ENCODE data around the gene IRF4.

Gene IRF4

GRCh38 chr6:353642-354614, 37.6 kb upstream of the IRF4 start:
- no peak for DNase-seq (ENCODE audit: low spot score)

- DNase-seq (ENCODE audit: low spot score) = no peak
Observed at GRCh38 chr6:354631-355280, 36.8 kb upstream of the IRF4 start.

GRCh38 chr6:355373-356208, 36.0 kb upstream of the IRF4 start:
- DNase-seq (ENCODE audit: low spot score) = no peak

DNA sequence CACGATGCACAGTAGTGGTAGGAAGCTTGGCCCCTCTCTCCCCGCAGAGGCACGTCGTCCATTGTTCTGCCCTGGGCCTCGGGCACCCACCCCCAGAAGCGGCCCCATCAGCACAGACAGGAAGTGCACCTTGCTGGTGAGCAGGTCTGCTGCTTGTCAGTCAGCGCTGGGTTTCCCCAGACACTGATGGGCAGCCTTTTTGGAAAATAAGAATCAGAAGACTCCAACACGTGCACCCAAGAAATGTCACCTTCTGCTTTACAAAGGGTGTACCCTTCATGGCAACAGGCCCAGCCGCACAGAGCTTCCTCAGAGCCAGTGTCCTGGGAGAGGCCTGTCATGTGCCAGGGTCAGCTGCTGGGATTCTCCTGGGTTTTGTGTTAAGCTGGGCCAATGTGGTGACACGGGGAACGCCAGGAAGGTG, 34.7 kb upstream of the IRF4 start:
- no peak for DNase-seq (ENCODE audit: low spot score)

DNA sequence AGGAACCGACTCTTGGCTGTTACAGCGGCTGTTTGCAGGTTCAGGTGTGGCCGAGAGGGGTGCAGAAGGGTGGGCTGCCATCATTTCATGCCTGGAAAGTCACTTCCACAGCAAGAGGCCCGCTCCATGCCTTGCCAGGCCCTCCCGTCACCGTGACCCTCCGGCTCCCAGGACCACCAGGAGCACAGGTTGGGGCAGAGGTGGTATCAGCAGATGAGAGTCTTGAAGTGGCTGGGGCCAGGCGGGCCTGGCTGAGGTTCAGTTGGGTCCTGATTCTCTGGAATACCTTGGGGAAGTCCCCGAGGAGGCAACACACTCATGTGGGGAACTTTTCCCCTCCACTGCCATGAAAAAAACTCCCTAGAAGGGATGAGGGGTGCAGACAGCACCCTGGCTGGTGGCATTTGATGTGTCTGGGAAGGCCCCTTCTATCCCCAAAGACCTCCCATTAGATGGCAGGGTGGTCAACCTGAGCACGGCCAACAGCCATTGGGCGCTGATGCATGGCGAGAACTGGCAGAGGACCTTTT, 34.2 kb upstream of the IRF4 start:
- no peak for DNase-seq (ENCODE audit: low spot score)

- DNase-seq (ENCODE audit: low spot score) = no peak
Observed at GRCh38 chr6:357791-358341, 33.7 kb upstream of the IRF4 start.

GRCh38 chr6:358432-358831, 33.1 kb upstream of the IRF4 start:
- no peak for DNase-seq (ENCODE audit: low spot score)

DNA sequence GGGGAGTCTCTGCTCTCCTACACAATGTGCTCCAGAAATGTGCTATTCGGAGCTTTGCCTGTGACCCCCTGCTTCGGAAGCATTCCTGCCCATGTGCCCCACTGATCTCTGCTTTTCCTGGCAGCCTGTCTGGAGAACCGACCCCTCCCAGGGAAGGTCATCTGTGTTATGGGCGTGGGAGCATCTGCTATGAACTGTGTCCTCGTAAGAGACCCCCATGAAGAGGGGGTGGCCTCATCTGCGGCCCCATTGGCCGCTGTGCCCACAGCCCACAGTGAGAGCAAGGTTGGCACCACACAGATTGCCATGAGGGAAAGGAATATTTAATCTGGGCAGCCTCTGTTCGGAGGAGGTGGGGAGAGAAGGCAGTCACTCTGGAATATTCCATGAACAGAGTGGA, 32.7 kb upstream of the IRF4 start:
- no peak for DNase-seq (ENCODE audit: low spot score)

GRCh38 chr6:359261-360035, 32.1 kb upstream of the IRF4 start:
- DNase-seq (ENCODE audit: low spot score) = no peak

DNA sequence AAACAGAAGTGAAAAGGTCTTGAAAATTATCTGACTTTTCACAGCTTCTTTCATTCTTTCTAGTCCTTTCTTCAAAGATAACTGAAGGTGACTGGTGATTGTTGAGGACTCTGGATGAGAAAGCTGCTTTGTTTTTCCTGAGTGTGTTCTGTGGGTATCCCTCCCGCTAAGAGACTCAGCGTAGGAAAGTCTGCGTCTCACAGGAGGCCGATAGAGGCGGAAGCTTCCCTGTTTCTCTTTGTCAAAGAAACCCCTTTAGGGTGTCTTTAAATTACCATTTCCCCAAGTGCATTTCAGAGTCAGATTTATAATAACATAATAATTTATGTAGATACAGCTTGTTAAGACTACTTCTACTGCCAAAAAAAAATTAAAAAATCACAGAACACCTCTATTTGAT, 31.2 kb upstream of the IRF4 start:
- DNase-seq (ENCODE audit: low spot score) = no peak

- no peak for DNase-seq (ENCODE audit: low spot score)
Observed at GRCh38 chr6:360764-361373, 30.7 kb upstream of the IRF4 start.

GRCh38 chr6:361411-362132, 30.0 kb upstream of the IRF4 start:
- DNase-seq (ENCODE audit: low spot score) = no peak

DNA sequence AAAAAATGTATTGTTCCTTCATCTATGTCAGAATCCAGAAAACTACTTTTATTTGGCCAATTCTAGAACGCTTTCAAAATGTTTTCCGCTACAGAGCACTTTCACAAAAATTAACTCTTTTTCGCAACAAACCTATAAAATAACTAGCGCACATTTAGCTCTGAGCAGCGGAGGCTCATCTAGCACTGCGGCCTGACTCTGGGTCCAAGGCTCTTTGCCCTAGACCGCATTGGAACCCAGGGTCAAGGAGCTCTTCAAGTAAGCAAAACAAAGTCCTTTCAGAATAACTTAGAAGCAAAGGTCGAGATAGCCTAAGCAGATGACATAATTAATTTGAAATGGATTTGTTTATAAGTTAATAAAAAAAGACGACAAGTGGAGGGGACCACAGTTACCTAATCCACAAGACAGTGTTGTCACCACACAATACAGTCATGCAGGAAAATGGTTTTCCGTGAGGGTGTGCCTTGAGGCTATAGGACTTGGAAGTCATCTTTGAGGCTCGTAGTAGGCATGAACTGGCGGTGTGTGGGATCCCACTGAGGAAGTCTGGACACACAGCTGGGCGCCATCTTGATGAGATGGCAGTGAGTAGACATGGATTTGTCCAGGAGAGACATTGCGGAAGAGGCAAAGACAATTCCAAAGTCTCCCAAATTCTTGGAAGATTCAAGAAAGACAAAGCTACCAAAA, 29.2 kb upstream of the IRF4 start:
- no peak for DNase-seq (ENCODE audit: low spot score)

DNA sequence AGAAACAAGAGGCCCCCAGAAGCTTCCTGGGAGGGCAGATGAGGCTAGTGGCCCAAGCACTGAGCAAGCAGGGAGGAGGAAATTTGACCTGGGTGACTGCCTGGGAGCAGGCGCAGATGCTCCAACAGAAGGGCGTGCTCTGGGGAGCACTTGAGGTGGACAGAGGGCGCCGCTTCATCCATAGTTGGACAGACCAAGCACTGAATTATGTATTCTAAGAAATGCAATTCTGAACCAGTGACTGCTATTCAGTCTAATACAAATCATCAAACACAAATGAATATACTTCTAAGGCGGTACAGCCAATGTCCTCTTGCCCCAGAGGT, 28.7 kb upstream of the IRF4 start:
- no peak for DNase-seq (ENCODE audit: low spot score)

DNA sequence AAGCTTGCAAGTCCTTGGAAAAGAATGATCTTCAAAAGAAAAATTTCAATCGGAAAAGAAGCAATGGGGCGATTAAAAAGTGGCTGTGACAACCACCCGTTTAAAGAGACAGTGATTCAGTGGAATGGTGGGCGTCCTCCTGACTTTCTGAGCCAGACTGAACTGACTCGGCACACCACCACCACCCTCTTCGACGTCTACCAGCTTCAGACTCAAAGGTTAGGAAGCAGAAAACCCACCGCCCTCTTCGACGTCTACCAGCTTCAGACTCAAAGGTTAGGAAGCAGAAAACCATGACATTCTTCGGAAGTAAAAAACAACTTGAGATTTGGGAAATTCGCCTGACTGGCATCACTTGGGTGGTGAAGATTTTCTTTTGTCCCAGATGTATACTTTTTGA, 28.3 kb upstream of the IRF4 start:
- no peak for DNase-seq (ENCODE audit: low spot score)

DNA sequence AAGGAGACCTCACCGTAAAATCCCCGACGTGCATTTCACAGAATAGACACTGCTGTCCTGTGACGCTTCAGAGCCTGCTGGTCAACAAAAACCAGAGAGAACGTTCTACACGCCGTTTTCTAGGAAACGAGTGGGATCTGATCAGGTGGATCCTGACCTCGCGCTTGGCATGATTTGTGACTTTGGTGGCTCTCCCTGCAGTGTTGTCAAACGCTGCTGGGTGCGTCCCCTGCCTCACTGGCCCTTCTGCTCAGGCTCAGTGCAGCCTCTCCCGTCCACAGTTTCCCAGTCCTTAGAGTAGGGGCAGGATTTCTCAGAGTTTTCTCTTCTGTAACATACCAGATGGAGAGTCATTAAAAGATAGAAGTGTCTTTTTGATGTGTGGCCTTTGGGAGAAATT, 27.6 kb upstream of the IRF4 start:
- DNase-seq (ENCODE audit: low spot score) = no peak

GRCh38 chr6:364609-365540, 26.7 kb upstream of the IRF4 start:
- no peak for DNase-seq (ENCODE audit: low spot score)

GRCh38 chr6:365835-366234, 25.7 kb upstream of the IRF4 start:
- DNase-seq (ENCODE audit: low spot score) = no peak

Measured in pons (tissue), 1 donor.